ENCODE data around the gene RNASE4. TPM values are rescaled to one million over a fixed set of nuclear protein-coding genes. Genes with fewer than 3 reads are reported as not detected.
A peak's percentile ranks its signal among the peaks of the same experiment; 100 is the strongest.
"Not testable (repeated sequence)": the region's sequence is repeated elsewhere in the genome, so short reads cannot be mapped to it uniquely, and the experiment has no call there.

The RNASE4 gene
- total RNA-seq, 1 donor from 2014 or later: 6.3 TPM

DNA sequence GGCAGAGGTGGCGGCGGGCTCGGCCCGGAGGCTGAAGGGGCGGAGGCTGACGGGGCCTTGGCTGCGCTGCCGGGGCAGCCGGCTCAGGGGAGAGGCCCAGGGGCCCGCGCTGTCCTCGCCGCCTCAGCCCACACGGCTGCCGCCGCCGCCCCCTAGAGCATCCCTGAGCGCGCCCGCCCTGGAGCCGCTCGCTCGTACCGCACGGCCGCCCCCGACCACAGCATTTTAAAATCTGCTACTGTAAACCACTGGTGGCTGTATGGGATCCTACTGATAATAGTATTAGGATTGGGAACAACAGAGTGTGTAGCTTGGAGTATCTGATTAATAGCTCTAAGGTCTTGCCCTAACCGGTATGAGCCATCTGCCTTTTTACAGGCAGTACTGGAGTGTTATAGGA is 39.1 kb downstream of the RNASE4 start:
- FAIRE-seq: no peak
- no peak overlapping the region for H3K4me3 Mint-ChIP-seq (ENCODE audit: unreplicated experiment)
- H3K9me3 ChIP-seq (ENCODE audit: insufficient read depth, low read depth, low read length): no peaks in the 10 kb centered on the region
- peaks cover 8% of the 10 kb centered on the region for H3K27me3 Mint-ChIP-seq (ENCODE audit: low read depth, unreplicated experiment)
- no peaks in the 10 kb centered on the region for H4K20me1 ChIP-seq (ENCODE audit: insufficient read depth, low read length)
- H3K27ac Mint-ChIP-seq (ENCODE audit: unreplicated experiment): no peak overlapping the region
- TF ChIP-seq, protein P1, sequence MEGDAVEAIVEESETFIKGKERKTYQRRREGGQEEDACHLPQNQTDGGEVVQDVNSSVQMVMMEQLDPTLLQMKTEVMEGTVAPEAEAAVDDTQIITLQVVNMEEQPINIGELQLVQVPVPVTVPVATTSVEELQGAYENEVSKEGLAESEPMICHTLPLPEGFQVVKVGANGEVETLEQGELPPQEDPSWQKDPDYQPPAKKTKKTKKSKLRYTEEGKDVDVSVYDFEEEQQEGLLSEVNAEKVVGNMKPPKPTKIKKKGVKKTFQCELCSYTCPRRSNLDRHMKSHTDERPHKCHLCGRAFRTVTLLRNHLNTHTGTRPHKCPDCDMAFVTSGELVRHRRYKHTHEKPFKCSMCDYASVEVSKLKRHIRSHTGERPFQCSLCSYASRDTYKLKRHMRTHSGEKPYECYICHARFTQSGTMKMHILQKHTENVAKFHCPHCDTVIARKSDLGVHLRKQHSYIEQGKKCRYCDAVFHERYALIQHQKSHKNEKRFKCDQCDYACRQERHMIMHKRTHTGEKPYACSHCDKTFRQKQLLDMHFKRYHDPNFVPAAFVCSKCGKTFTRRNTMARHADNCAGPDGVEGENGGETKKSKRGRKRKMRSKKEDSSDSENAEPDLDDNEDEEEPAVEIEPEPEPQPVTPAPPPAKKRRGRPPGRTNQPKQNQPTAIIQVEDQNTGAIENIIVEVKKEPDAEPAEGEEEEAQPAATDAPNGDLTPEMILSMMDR (IDR thresholded peaks at IDR 0.05; ENCODE audit: insufficient read depth, low read depth, low read length): no peak
- peak; percentile 44 for TF ChIP-seq EZH2 (IDR thresholded peaks at IDR 0.05; ENCODE audit: insufficient read depth, low read length)
- peaks cover 8% of the 10 kb centered on the region for H3K27me3 ChIP-seq (ENCODE audit: insufficient read depth, low read length)
- no peak overlapping the region for H3K9ac ChIP-seq (ENCODE audit: low read length)
- H3K36me3 Mint-ChIP-seq (ENCODE audit: low read depth, unreplicated experiment): peaks cover 12% of the 10 kb centered on the region
- no peaks in the 10 kb centered on the region for H3K79me2 ChIP-seq (ENCODE audit: insufficient read depth, low read length)
- no peak overlapping the region for H3K4me2 ChIP-seq (ENCODE audit: low read length)
- no peak overlapping the region for H3K27ac ChIP-seq (ENCODE audit: low read depth, low read length)
- no peak overlapping the region for H3K4me3 ChIP-seq (ENCODE audit: insufficient read depth, low read depth, low read length)
- no peak overlapping the region for H2AFZ ChIP-seq (ENCODE audit: low read depth, low read length)
- H3K4me1 ChIP-seq (ENCODE audit: insufficient read depth, low read length): no peaks in the 10 kb centered on the region
- H3K36me3 ChIP-seq (ENCODE audit: insufficient read depth, low read length): no peaks in the 10 kb centered on the region
- H3K4me1 Mint-ChIP-seq (ENCODE audit: low read depth, unreplicated experiment): no peaks in the 10 kb centered on the region
- no peak for DNase-seq (ENCODE audit: low read depth)
- H3K9me3 Mint-ChIP-seq (ENCODE audit: unreplicated experiment): peaks cover 7% of the 10 kb centered on the region

DNA sequence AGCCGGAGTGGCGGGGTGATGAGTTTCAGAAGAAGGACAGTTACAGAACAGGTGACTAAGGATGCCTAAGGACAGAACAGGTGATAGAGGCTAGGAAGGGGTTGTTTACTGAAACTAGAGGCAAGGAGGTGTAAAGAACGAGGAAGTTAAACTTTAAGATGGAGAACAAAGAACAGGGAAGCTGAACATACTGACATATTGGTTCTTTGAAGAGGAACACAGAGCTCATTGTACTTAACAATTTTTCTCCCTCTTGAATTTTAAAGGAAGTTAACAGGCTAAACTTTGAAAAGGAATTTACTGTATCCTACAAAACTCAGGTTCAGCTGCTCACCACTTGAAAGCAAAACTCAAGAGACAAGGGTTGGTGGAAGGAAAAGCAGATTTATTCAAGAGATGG is 41.8 kb downstream of the RNASE4 start:
- not testable (repeated sequence) for H3K27me3 ChIP-seq (ENCODE audit: insufficient read depth, low read length); H3K27me3 Mint-ChIP-seq (ENCODE audit: low read depth, unreplicated experiment); H3K79me2 ChIP-seq (ENCODE audit: insufficient read depth, low read length); H3K4me1 ChIP-seq (ENCODE audit: insufficient read depth, low read length); H2AFZ ChIP-seq (ENCODE audit: low read depth, low read length); FAIRE-seq; H3K9me3 Mint-ChIP-seq (ENCODE audit: unreplicated experiment); H3K9ac ChIP-seq (ENCODE audit: low read length); H3K27ac ChIP-seq (ENCODE audit: low read depth, low read length); H4K20me1 ChIP-seq (ENCODE audit: insufficient read depth, low read length); DNase-seq (ENCODE audit: low read depth); H3K4me2 ChIP-seq (ENCODE audit: low read length); H3K36me3 ChIP-seq (ENCODE audit: insufficient read depth, low read length); H3K9me3 ChIP-seq (ENCODE audit: insufficient read depth, low read depth, low read length); H3K27ac Mint-ChIP-seq (ENCODE audit: unreplicated experiment); H3K4me3 Mint-ChIP-seq (ENCODE audit: unreplicated experiment); H3K4me3 ChIP-seq (ENCODE audit: insufficient read depth, low read depth, low read length)
- peaks cover 11% of the 10 kb centered on the region for H3K36me3 Mint-ChIP-seq (ENCODE audit: low read depth, unreplicated experiment)
- peaks cover 11% of the 10 kb centered on the region for H3K4me1 Mint-ChIP-seq (ENCODE audit: low read depth, unreplicated experiment)

DNA sequence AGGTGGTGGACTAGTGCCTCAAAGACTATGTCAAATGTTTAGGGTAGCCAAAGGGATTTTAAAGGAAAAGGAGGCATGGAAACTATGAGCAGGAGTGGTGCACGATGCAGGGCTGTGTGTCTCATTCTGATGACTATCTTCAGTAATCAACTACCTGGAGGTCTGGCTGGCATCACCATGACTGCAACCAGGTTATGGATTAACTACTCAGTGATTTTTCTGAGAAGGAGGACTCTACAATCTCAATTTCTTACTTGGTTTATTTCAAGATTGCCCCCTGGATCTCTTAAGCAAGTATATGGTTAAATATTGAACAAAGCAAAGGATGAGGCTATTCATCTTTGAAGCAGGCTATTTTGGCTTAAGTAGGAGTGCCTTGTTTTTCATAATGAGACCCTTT is 42.2 kb downstream of the RNASE4 start:
- peaks cover 7% of the 10 kb centered on the region for H3K27me3 Mint-ChIP-seq (ENCODE audit: low read depth, unreplicated experiment)
- Histone ChIP-seq H3K4me3 (ENCODE audit: insufficient read depth, low read depth, low read length) (no peak overlapping the region), H4K20me1 (ENCODE audit: insufficient read depth, low read length) (no peaks in the 10 kb centered on the region), H2AFZ (ENCODE audit: low read depth, low read length) (no peak overlapping the region), H3K36me3 (ENCODE audit: insufficient read depth, low read length) (no peaks in the 10 kb centered on the region), H3K27ac (ENCODE audit: low read depth, low read length) (no peak overlapping the region), H3K9me3 (ENCODE audit: insufficient read depth, low read depth, low read length) (no peaks in the 10 kb centered on the region), H3K27me3 (ENCODE audit: insufficient read depth, low read length) (peaks cover 8% of the 10 kb centered on the region), H3K4me1 (ENCODE audit: insufficient read depth, low read length) (no peaks in the 10 kb centered on the region), H3K9ac (ENCODE audit: low read length) (no peak overlapping the region), H3K4me2 (ENCODE audit: low read length) (no peak overlapping the region), H3K79me2 (ENCODE audit: insufficient read depth, low read length) (no peaks in the 10 kb centered on the region)
- DNase-seq (ENCODE audit: low read depth) (no peak), FAIRE-seq (no peak)
- H3K27ac Mint-ChIP-seq (ENCODE audit: unreplicated experiment): no peak overlapping the region
- no peak overlapping the region for H3K4me3 Mint-ChIP-seq (ENCODE audit: unreplicated experiment)
- peaks cover 14% of the 10 kb centered on the region for H3K4me1 Mint-ChIP-seq (ENCODE audit: low read depth, unreplicated experiment)
- TF ChIP-seq, protein P1 (IDR thresholded peaks at IDR 0.05; ENCODE audit: insufficient read depth, low read depth, low read length): no peak
- no peak for TF ChIP-seq EZH2 (IDR thresholded peaks at IDR 0.05; ENCODE audit: insufficient read depth, low read length)
- H3K36me3 Mint-ChIP-seq (ENCODE audit: low read depth, unreplicated experiment): peaks cover 8% of the 10 kb centered on the region
- H3K9me3 Mint-ChIP-seq (ENCODE audit: unreplicated experiment): peaks cover 3% of the 10 kb centered on the region

Measured in astrocyte (in vitro differentiated cells and primary cell).